Glomerular endothelial cell (primary cell): ENCODE measurements around the gene PKD2. TPM values are rescaled to one million over a fixed set of nuclear protein-coding genes. Genes with fewer than 3 reads are reported as not detected.
"Not testable (repeated sequence)": the region's sequence is repeated elsewhere in the genome, so short reads cannot be mapped to it uniquely, and the experiment has no call there.

Source experiments
- DNase-seq: peaks from one replicate; pipeline ENCODE4 v3.0.0-alpha.2; 2011; ENCODE audit warnings: low read depth, low spot score; ENCODE audit errors: extremely low read depth
- total RNA-seq: library from RNA; depleted of rRNA; stranded (reverse); fragments of >200 nt; gene quantifications from 2 replicates; pipeline ENCODE4 v1.2.3, GENCODE V29; 2015

PKD2 gene
- total RNA-seq, 1 donor from 2014 or later = 27.6 TPM

DNA sequence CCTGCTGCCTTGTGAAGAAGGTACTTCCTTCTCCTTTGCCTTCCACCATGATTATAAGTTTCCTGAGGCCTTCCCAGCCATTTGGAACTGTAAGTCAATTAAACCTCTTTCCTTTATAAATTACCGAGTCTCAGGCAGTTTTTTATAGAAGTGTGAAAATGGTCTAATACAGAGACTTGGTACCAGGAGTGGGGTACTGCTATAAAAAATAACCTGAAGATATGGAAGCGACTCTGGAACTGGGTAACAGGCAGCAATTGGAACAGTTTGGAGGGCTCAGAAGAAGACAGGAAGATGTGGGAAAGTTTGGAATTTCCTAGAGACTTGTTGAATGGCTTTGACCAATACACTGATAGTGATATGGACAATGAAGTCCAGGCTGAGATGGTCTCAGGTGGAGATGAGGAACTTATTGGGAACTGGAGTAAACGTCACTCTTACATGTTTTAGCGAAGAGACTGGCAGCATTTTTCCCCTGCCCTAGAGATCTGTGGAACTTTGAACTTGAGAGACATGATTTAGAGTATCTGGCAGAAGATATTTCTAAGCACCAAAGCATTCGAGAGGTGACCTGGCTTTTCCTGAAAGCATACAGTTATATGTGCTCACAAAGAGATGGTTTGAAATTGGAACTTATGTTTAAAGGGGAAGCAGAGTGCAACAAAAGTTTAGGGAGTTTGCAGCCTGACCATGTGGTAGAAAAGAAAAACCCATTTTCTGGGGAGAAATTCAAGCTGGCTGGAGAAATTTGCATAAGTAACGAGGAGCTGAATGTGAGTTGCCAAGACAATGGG, 18.6 kb downstream of the PKD2 start:
- DNase-seq = not testable (repeated sequence)

DNA sequence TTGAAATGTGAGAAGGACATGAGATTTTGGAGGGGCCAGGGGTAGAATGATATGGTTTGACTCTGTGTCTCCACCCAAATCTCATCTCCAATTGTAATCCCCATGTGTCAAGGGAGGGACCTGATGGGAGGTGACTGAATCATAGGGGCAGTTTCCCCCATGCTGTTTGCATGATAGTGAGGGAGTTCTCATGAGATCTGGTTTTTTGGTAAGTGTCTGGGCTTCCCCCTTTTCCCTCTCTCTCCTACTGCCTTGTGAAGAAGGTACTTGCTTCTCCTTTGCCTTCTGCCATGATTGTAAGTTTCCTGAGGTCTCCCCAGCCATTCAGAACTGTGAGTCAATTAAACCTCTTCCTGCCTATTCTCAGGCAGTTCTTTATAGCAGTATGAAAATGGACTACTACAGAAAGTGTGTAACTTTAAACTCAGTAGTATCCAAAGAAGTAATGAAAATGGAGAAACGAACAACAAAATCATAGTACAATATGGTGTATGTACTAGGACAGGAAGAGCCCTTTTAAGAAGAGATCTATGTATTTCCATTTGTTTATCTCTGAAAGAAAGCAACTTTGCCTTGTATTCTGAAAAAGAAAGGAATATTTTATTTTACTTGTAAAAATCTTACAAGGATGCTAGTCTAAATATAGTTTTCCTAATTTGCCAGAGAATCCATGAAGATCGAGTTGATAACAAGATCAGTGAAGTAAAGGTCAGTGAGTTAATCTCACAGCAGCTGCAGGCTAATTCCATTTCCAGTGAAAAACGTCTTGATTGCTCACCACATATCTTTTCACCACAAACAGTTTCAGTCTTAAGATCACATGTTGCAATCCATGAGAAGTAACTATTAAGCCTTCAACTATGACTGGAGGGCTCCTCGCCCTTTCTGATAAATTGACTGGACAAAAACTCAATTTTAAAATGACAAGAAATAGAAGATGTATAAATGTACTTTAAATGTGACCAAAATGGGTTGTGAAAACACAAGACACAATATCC, 20.5 kb downstream of the PKD2 start:
- DNase-seq = no peak

DNA sequence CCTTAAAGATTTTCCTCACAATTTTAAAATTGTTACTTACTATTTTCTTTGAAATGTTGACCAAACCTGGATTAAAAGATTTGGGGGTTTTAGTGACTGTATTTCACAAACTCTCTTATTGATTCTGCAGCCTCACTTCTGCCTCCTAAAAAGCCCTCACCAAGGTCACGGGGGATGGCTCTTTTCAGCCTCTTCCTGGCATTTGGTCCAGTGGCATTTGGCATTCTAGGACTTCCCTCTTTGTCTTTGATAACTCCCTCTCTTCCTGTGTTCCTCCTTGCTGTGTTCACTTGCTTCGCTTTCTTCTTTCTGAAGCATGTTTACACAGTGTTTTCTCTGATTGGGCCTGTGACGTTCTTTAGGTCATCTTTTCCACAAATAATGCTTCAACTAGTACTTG, 21.5 kb downstream of the PKD2 start:
- DNase-seq = no peak

GRCh38 chr4:88029556-88029955, 22.1 kb downstream of the PKD2 start:
- no peak for DNase-seq

DNA sequence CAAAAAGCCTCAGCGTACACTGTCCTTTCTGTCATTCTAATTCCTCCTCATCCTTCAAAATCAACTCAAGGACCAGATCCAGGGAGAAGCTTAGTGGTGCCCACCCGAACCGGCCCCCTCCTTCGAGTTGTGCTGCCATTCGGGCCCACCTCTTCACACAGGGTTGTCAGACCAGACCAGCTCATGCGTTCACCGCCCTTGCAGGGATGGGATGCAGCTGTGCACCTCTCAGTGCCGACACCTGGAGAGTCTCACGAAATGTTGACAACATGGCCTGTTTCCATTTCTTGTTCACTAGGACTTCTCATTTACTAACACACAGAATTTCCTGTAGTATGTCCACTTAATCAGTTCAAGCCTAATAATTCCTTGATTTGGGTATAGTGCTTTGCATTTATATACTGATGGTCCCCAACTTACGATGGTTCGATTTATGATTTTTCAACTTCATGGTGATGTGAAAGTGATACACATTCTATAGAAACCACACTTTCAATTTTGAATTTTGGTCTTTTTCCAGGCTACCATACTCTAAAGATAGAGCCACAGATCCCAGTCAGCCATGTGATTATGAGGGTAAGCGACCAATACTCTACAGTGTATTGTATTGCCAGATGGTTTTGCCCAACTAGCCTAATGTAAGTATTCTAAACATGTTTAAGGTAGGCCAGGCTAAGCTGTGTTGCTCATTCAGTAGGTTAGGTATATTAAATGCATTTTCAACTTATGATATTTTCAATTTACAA, 23.3 kb downstream of the PKD2 start:
- DNase-seq = no peak

GRCh38 chr4:88033309-88033708, 25.9 kb downstream of the PKD2 start:
- DNase-seq = no peak

DNA sequence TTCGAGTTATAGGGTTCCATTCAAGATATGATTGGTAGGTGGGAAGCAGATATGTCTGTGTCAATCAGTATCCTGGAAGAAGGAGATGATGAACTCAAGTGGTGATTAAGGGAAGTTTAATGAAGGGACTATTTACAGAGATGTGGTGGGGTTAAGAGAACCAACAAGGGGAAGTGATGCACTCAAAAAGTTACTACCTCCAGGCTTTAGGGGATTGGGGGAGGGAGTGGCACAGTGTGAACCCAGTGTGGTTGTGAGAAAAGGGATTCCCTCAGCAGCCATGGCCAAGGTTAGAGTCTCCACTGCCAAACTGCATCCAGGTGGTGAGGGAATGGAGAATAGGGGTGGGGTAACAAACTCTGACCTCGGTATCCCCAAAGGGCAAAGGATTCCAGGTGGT, 27.9 kb downstream of the PKD2 start:
- DNase-seq = no peak

- no peak for DNase-seq
Measured at GRCh38 chr4:88037447-88037846, 30.0 kb downstream of the PKD2 start.

DNA sequence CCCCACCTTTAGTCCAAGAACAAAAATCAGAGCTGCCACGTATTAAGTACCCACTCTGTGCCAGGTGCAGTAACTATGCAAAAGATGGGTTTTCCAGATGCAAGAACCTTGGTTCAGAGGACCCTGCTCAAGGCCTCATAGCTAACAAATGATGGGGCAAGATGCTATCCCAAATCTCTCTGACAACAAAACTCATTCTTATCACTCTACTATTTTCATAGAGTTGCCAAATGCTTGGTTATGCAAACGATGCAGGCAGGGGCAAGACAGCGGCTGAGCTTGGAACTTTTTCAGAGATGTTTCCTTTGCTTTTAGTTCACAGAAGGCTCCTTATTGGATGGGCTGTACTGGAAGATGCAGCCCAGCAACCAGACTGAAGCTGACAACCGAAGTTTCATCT, 30.5 kb downstream of the PKD2 start:
- DNase-seq = no peak

DNA sequence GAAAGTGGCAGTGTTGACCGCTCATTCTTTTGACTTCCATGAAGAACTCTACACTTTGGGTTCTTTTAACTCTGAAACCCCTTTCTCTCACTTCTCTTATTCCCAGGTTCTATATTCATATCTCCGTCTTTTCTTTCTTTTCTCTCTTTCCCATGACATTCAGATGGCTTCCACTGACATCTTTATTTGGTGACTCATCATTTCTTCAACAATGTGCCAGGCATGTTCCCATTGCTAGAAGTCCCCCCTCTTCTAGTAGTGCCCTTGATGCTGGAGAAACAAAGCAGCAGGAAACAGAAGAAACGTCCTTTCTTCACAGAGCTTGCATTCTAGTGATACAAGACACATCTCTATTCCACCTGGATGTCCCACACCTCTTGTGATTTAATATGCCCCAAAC, 33.3 kb downstream of the PKD2 start:
- no peak for DNase-seq

- DNase-seq = no peak
Measured at GRCh38 chr4:88041626-88042025, 34.2 kb downstream of the PKD2 start.

DNA sequence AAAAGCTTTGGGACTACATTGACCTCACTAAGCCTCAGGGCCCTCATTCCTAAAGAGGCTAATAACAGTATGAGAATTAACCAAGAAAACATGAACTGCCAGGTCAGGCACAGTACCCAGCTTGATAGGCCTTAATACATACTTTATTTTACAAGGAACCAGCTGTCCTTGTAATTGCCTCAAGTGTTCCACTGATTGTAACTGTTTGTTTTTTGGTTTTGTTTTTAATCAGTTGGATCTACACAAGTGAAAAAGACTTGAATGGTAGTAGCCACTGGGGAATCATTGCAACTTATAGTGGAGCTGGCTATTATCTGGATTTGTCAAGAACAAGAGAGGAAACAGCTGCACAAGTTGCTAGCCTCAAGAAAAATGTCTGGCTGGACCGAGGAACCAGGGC, 35.6 kb downstream of the PKD2 start:
- DNase-seq = no peak

DNA sequence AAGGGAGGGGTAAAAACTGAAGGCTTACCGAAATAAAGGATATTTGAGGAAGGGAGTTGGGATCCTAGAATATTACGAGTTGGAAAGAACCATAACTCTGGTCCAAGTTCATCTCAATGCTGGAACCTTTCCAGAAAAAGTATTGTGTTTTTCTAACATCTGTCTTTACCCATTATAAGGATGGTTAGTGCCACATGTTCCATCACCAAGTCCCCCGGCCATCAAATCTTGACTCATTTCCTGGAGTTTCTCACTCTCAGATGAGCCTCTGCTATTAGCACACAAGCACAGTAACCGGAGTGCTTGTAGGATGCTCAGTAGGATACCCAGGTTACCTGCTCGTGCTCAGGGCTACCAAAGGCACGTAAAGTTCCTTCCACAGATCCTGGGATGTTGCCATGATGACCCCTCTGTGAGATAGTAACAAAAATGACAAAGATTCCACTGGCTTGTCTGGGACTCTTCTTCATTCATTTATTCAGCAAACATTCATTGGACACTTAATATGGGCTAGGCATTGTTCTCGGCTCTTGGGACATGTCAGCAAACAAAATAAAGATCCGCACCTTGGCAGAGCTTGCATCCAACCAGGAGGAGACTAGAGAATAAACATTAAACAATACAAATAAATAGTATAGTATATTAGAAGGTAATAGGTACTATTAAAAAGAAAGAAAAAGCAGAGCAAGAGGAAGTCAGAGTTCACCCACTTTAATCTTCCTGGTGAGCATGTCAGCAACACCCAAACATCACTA, 36.3 kb downstream of the PKD2 start:
- no peak for DNase-seq

DNA sequence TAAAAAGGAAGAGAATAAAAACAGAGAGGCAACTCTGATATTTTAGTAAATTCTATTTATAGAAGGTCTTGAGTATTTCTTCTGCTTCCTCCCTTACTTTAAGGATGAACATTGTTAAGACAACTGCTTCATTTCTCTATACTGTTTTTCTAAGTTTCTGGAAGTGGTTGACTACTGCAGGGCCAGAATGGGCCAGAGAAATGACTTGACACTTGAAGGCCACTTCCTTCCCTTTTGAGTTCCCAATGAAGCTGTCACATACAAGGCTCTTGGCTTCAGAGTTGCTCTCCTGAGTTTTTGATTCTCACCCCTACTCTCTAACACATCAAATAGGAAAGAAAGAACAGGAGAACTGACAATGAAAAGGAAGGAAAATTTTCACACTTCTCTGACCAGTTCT, 37.6 kb downstream of the PKD2 start:
- no peak for DNase-seq

DNA sequence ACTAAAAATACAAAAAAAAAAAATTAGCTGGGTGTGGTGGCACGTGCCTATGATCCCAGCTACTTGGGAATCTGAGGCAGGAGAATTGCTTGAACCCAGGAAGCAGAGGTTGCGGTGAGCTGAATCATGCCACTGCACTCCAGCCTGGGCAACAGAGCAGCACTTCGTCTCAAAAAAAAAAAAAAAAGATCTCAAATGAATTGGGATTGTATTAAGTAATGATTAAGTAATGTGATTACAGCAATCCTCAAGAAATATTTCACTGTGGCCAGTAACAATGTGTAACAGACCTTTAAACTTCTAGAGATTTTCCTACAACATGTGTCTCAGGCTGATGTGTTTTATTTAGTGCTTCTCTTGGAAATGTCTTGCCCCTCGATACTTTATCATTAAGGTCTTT, 46.8 kb downstream of the PKD2 start:
- no peak for DNase-seq

DNA sequence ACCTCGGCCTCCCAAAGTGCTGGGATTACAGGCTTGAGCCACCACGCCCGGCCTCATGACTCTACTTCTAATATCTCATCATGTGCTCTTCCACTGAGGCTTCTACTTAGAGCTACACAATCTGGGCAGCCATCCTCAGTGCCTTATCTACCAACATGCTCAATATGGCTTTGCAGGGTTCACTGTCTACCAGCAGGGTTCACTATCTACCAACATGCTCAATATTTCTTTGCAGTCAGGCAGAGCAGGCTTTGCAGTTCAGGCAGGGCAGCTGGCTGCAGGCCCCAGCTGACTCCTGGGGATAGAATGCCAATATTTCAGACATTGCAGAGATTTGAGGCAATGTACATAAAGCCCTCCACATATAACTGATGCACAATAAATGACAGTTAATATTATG, 47.5 kb downstream of the PKD2 start:
- DNase-seq = no peak

- no peak for DNase-seq
Measured at GRCh38 chr4:88058295-88058694, 50.9 kb downstream of the PKD2 start.

DNA sequence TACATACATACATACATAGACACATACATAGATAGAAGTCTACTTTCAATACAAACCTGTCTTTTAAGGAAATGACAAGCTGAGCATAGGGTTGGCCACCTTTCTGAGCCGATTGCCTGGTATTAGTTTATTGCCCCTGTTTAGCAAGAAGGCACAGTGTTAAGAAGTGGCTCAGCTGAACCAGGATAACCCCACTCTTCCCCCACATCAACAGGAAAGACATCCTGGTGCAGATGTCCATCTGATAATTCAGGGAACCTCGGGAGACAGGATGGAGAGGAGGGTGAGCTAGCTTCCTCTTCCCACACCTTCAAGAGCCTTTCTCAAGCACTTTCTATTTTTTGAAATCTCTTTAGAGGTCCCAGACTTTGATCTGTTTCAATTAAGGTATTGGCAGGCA, 52.3 kb downstream of the PKD2 start:
- DNase-seq = no peak

GRCh38 chr4:88060431-88060830, 53.0 kb downstream of the PKD2 start:
- DNase-seq = no peak

GRCh38 chr4:88062311-88062710, 54.9 kb downstream of the PKD2 start:
- no peak for DNase-seq
